Measurements from ENCODE around the gene INPP4A. TPM values are rescaled to one million over a fixed set of nuclear protein-coding genes. Genes with fewer than 3 reads are reported as not detected.
"Not testable (repeated sequence)": the region's sequence is repeated elsewhere in the genome, so short reads cannot be mapped to it uniquely, and the experiment has no call there.

The INPP4A gene
- total RNA-seq, 4 donors from 2014 or later: 30.2 to 45.1 (median 37.8) TPM

GRCh38 chr2:98426771-98427170 lies 17.9 kb upstream of the INPP4A start:
- H3K27ac ChIP-seq: no peak overlapping the region
- 90 to 91% methylated on average over 4 to 5 of the region's 5 CpGs for WGBS, 2 donors (ENCODE audit: low coverage in 1 of 2)
- TF ChIP-seq POLR2A (IDR thresholded peaks at IDR 0.05) (no peak), POLR2AphosphoS5 (IDR thresholded peaks at IDR 0.05) (no peak), EP300 (IDR thresholded peaks at IDR 0.05) (no peak), CTCF (IDR thresholded peaks at IDR 0.05) (no peak)
- no peak for ATAC-seq
- H3K4me1 ChIP-seq: no peaks in the 10 kb centered on the region
- H3K4me3 ChIP-seq: no peak overlapping the region
- H3K36me3 ChIP-seq: no peaks in the 10 kb centered on the region
- no peaks in the 10 kb centered on the region for H3K27me3 ChIP-seq
- H3K9me3 ChIP-seq: peaks cover 0 to 5% (median 0%) of the 10 kb centered on the region in 3 donors

GRCh38 chr2:98432145-98432544 lies 12.5 kb upstream of the INPP4A start:
- no peak for ATAC-seq

GRCh38 chr2:98433363-98433964 lies 11.2 kb upstream of the INPP4A start:
- Histone ChIP-seq H3K9me3 (no peaks in the 10 kb centered on the region), H3K4me1 (no peaks in the 10 kb centered on the region), H3K27me3 (no peaks in the 10 kb centered on the region), H3K27ac (no peak overlapping the region), H3K4me3 (no peak overlapping the region), H3K36me3 (no peaks in the 10 kb centered on the region)
- 40 to 75% methylated on average over 1 of the region's 2 CpGs for WGBS, 2 donors (ENCODE audit: low coverage in 1 of 2)
- ATAC-seq: no peak
- TF ChIP-seq POLR2AphosphoS5 (IDR thresholded peaks at IDR 0.05) (no peak), CTCF (IDR thresholded peaks at IDR 0.05) (no peak)

More at GRCh38 chr2:98432145-98432544, 12.5 kb upstream of the INPP4A start:
- no peaks in the 10 kb centered on the region for H3K9me3 ChIP-seq
- H3K36me3 ChIP-seq: no peaks in the 10 kb centered on the region
- H3K27me3 ChIP-seq: no peaks in the 10 kb centered on the region
- no peak overlapping the region for H3K27ac ChIP-seq
- H3K4me3 ChIP-seq: no peak overlapping the region
- H3K4me1 ChIP-seq: no peaks in the 10 kb centered on the region
- TF ChIP-seq POLR2AphosphoS5 (IDR thresholded peaks at IDR 0.05): no peak
- no peak for TF ChIP-seq POLR2A (IDR thresholded peaks at IDR 0.05)
- no peak for TF ChIP-seq CTCF (IDR thresholded peaks at IDR 0.05)
- no peak for TF ChIP-seq EP300 (IDR thresholded peaks at IDR 0.05)

GRCh38 chr2:98434492-98434891 lies 10.2 kb upstream of the INPP4A start:
- H3K36me3 ChIP-seq: no peaks in the 10 kb centered on the region
- H3K27me3 ChIP-seq: no peaks in the 10 kb centered on the region
- ATAC-seq: no peak
- H3K27ac ChIP-seq: no peak overlapping the region
- H3K4me3 ChIP-seq: no peak overlapping the region
- TF ChIP-seq CTCF (IDR thresholded peaks at IDR 0.05) (no peak), POLR2A (IDR thresholded peaks at IDR 0.05) (no peak), EP300 (IDR thresholded peaks at IDR 0.05) (no peak), POLR2AphosphoS5 (IDR thresholded peaks at IDR 0.05) (no peak)
- no peaks in the 10 kb centered on the region for H3K9me3 ChIP-seq
- 90 to 96% methylated on average over 2 to 3 of the region's 3 CpGs for WGBS, 2 donors (ENCODE audit: low coverage in 1 of 2)
- peaks cover 0 to 4% (median 0%) of the 10 kb centered on the region in 3 donors for H3K4me1 ChIP-seq

- not testable (repeated sequence) for H3K27me3 ChIP-seq, H3K27ac ChIP-seq, H3K4me3 ChIP-seq, H3K36me3 ChIP-seq, ATAC-seq, H3K9me3 ChIP-seq
- peaks cover 0 to 10% (median 0%) of the 10 kb centered on the region in 3 donors for H3K4me1 ChIP-seq
- WGBS, 2 donors (ENCODE audit: low coverage in 1 of 2): 96 to 97% methylated on average over 4 of the region's 4 CpGs
These were observed 9.0 kb upstream of the INPP4A start for GRCh38 chr2:98435670-98436069.
